ENCODE data around the gene C6orf132. TPM values are rescaled to one million over a fixed set of nuclear protein-coding genes. Genes with fewer than 3 reads are reported as not detected.

Gene C6orf132
- total and polyA plus RNA-seq, 2 of the 4 experiments (the other 2 are of a cell fraction) = 0.72 to 1.7 TPM

- no TSS peak for BruUV-seq (replicated peaks)
- Histone ChIP-seq H4K20me1 (ENCODE audit: insufficient read depth, low read length) (no peaks in the 10 kb centered on the region), H3K9ac (ENCODE audit: low read depth, low read length) (no peak overlapping the region), H2BK15ac (ENCODE audit: low read depth, low read length) (no peak overlapping the region), H3K27ac (ENCODE audit: insufficient read depth, low read length) (no peak overlapping the region), H2AFZ (replicated peaks; ENCODE audit: low read length, poor library complexity) (no peak overlapping the region), H3K4me3 (ENCODE audit: insufficient read depth, low read depth, low read length) (no peak overlapping the region), H3K36me3 (ENCODE audit: control insufficient read depth, insufficient read depth, low read length) (no peaks in the 10 kb centered on the region), H4K91ac (ENCODE audit: insufficient read depth, low read depth, low read length) (no peak overlapping the region), H3K18ac (ENCODE audit: low read depth, low read length) (no peak overlapping the region), H2BK5ac (ENCODE audit: low read depth, low read length, poor library complexity, severe bottlenecking) (no peak overlapping the region), H4K8ac (ENCODE audit: low read depth in 2 of 2, low read length in 2 of 2) (no peak overlapping the region), H3K9me1 (ENCODE audit: insufficient read depth, low read length) (peaks cover 3% of the 10 kb centered on the region; the same call in 1 of the 2 replicates), H3K4ac (ENCODE audit: low read depth, low read length) (no peak overlapping the region), H2BK20ac (ENCODE audit: low read depth, low read length) (no peak overlapping the region), H2AK9ac (replicated peaks; ENCODE audit: low read depth, low read length, poor library complexity) (no peak overlapping the region), H3K9me3 (ENCODE audit: control insufficient read depth, insufficient read depth, low read length) (no peaks in the 10 kb centered on the region), H3K4me1 (ENCODE audit: control insufficient read depth, insufficient read depth, low read length) (peaks cover 2% of the 10 kb centered on the region), H3K79me1 (ENCODE audit: low read depth in 1 of 2, low read length in 2 of 2) (peaks cover 0 to 4% of the 10 kb centered on the region in 2 experiments; a peak in 2 of 4 replicates), H3K23ac (ENCODE audit: low read depth, low read length) (no peak overlapping the region), H3K4me2 (ENCODE audit: low read depth, low read length) (no peak overlapping the region), H2BK120ac (ENCODE audit: low read depth, low read length) (no peak overlapping the region), H4K5ac (ENCODE audit: low read depth, low read length) (no peak overlapping the region), H3K14ac (replicated peaks; ENCODE audit: low read depth, low read length) (no peak overlapping the region), H2AK5ac (ENCODE audit: low read depth, low read length) (no peak overlapping the region), H3K27me3 (ENCODE audit: control insufficient read depth, insufficient read depth, low read length) (peaks cover 2% of the 10 kb centered on the region; the same call in 1 of the 2 replicates), H3K56ac (ENCODE audit: extremely low read depth, insufficient read depth, low read length) (no peak overlapping the region)
- dilution Hi-C loops (cut with HindIII; ENCODE audit: low sequenced_read_pairs, unreplicated experiment) = no loop called here
- CTCF ChIA-PET = interaction anchor here (0.6 kb wide), 1 partner anchor 103 kb away, joined by 3 read pairs; no protein-coding TSS in a partner anchor
- no CpG with 5 or more reads among the region's 10 CpGs for WGBS, 2 experiments (ENCODE audit: extremely low coverage in 2 of 2, insufficient read length in 1 of 2)
- DNase-seq (no peak), ATAC-seq (ENCODE audit: low read depth) (no peak)
- intact Hi-C loops (cut with micrococcal nuclease) = no loop called here
- TF ChIP-seq MAZ (IDR thresholded peaks at IDR 0.05; ENCODE audit: borderline replicate concordance, low read depth, low read length) (no peak), RFX5 (IDR thresholded peaks at IDR 0.05; ENCODE audit: low read depth, low read length) (no peak), RAD21 (IDR thresholded peaks at IDR 0.05; ENCODE audit: low read length) (no peak), SMC3 (IDR thresholded peaks at IDR 0.05; ENCODE audit: low read depth, low read length) (no peak), BHLHE40 (IDR thresholded peaks at IDR 0.05; ENCODE audit: low read depth, low read length) (no peak), RCOR1 (IDR thresholded peaks at IDR 0.05; ENCODE audit: insufficient replicate concordance, low read length) (no peak), CEBPB (IDR thresholded peaks at IDR 0.05; ENCODE audit: low read depth, low read length) (no peak), POLR2A (IDR thresholded peaks at IDR 0.05; ENCODE audit: low read depth, low read length) (no peak), MAFK (IDR thresholded peaks at IDR 0.05; ENCODE audit: low read depth, low read length) (no peak), FOS (IDR thresholded peaks at IDR 0.05; ENCODE audit: low read depth, low read length) (no peak), CHD1 (IDR thresholded peaks at IDR 0.05; ENCODE audit: low read depth, low read length) (no peak), NFE2L2 (IDR thresholded peaks at IDR 0.05; ENCODE audit: low read depth, low read length) (no peak), USF2 (IDR thresholded peaks at IDR 0.05; ENCODE audit: low read depth, low read length) (no peak), MXI1 (IDR thresholded peaks at IDR 0.05; ENCODE audit: borderline replicate concordance, low read depth, low read length) (no peak)
- TF ChIP-seq, protein P1, sequence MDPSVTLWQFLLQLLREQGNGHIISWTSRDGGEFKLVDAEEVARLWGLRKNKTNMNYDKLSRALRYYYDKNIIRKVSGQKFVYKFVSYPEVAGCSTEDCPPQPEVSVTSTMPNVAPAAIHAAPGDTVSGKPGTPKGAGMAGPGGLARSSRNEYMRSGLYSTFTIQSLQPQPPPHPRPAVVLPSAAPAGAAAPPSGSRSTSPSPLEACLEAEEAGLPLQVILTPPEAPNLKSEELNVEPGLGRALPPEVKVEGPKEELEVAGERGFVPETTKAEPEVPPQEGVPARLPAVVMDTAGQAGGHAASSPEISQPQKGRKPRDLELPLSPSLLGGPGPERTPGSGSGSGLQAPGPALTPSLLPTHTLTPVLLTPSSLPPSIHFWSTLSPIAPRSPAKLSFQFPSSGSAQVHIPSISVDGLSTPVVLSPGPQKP (IDR thresholded peaks at IDR 0.05; ENCODE audit: borderline replicate concordance, low read depth, low read length) = no peak
- TF ChIP-seq, protein P2, sequence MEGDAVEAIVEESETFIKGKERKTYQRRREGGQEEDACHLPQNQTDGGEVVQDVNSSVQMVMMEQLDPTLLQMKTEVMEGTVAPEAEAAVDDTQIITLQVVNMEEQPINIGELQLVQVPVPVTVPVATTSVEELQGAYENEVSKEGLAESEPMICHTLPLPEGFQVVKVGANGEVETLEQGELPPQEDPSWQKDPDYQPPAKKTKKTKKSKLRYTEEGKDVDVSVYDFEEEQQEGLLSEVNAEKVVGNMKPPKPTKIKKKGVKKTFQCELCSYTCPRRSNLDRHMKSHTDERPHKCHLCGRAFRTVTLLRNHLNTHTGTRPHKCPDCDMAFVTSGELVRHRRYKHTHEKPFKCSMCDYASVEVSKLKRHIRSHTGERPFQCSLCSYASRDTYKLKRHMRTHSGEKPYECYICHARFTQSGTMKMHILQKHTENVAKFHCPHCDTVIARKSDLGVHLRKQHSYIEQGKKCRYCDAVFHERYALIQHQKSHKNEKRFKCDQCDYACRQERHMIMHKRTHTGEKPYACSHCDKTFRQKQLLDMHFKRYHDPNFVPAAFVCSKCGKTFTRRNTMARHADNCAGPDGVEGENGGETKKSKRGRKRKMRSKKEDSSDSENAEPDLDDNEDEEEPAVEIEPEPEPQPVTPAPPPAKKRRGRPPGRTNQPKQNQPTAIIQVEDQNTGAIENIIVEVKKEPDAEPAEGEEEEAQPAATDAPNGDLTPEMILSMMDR (conservative IDR thresholded peaks at IDR 0.05; ENCODE audit: low read depth, low read length) = no peak
- POLR2A ChIA-PET (ENCODE audit: unreplicated experiment) = no interaction called here
- in situ Hi-C loops (cut with MboI; ENCODE audit: low sequenced_read_pairs) = no loop called here
Measured at GRCh38 chr6:42147138-42147562, 4.7 kb upstream of the C6orf132 start.

Measured in IMR-90 (cell line).